Duodenal mucosa (tissue), 2 donors: Measurements from ENCODE around the gene RASAL1.
"Not testable (repeated sequence)": the region's sequence is repeated elsewhere in the genome, so short reads cannot be mapped to it uniquely, and the experiment has no call there.

Source experiments
- H3K27ac ChIP-seq: one replicate; pipeline ENCODE4 v1.7.0; 2013; ENCODE audit warnings: low read depth, low read length
- H3K27me3 ChIP-seq, 2 donors: one replicate each; pipeline ENCODE4 v1.7.0; 2013; ENCODE audit warnings: low read length in 2 of 2, control low read depth in 1 of 2; ENCODE audit not compliant: insufficient read depth in 2 of 2, control insufficient read depth in 1 of 2
- H3K36me3 ChIP-seq, 2 donors: one replicate each; pipeline ENCODE4 v1.7.0; 2013; ENCODE audit warnings: low read length in 2 of 2, control low read depth in 1 of 2; ENCODE audit not compliant: insufficient read depth in 2 of 2, control insufficient read depth in 1 of 2
- H3K4me1 ChIP-seq, 2 donors: one replicate each; pipeline ENCODE4 v1.7.0; 2013; ENCODE audit warnings: low read length in 2 of 2, control low read depth in 1 of 2; ENCODE audit not compliant: insufficient read depth in 2 of 2, control insufficient read depth in 1 of 2
- H3K4me3 ChIP-seq, 2 donors: one replicate each; pipeline ENCODE4 v1.7.0; 2013; ENCODE audit warnings: low read length in 2 of 2, low read depth in 1 of 2
- H3K9ac ChIP-seq, 2 donors: one replicate each; pipeline ENCODE4 v1.7.0; 2013; ENCODE audit warnings: low read length in 2 of 2, low read depth in 1 of 2
- H3K9me3 ChIP-seq, 2 donors: one replicate each; pipeline ENCODE4 v1.7.0; 2013; ENCODE audit warnings: low read length in 2 of 2, control low read depth in 1 of 2; ENCODE audit not compliant: control insufficient read depth in 1 of 2

Gene RASAL1

DNA sequence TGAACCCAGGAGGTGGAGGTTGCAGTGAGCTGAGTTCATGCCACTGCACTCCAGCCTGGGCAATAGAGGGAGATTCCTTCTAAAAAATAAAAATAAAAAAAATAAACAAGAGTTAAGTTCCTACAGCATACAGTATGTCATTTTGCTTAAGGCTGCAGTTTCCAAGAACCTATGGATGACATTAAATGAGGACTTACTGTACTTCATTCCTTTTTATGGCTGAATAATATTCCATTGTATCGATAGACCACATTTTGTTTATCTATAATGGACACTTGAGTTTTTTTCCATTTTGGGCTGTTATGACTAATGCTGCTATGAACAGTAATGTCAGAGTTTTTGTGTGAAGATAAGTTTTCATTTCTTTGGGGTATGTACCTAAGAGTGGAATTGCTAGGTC, 17.4 kb downstream of the RASAL1 start:
- Histone ChIP-seq H3K9ac (no peak overlapping the region), H3K4me1 (no peaks in the 10 kb centered on the region), H3K4me3 (no peak overlapping the region), H3K27ac (no peak overlapping the region), H3K27me3 (peaks cover 0 to 3% of the 10 kb centered on the region in 2 donors), H3K9me3 (peaks cover 0 to 2% of the 10 kb centered on the region in 2 donors), H3K36me3 (no peaks in the 10 kb centered on the region)

DNA sequence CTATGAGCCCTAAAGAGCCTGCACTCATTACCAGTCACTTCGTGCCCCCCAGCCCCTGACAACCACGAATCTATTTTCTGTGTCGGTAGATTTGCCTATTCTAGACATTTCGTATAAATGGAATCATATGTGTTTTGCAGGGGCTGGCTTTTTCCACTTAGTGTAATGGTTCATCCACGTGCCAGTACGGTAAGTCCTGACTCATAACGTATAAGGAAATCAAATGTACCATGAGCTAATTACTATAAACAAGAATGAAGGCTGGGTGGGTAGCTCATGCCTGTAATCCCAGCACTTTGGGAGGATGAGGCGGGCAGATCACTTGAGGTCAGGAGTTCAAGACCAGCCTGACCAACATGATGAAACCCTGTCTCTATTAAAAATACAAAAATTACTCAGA, 17.9 kb downstream of the RASAL1 start:
- H3K36me3 ChIP-seq, H3K9me3 ChIP-seq, H3K27me3 ChIP-seq, H3K4me1 ChIP-seq, H3K4me3 ChIP-seq, H3K27ac ChIP-seq, H3K9ac ChIP-seq: not testable (repeated sequence)

DNA sequence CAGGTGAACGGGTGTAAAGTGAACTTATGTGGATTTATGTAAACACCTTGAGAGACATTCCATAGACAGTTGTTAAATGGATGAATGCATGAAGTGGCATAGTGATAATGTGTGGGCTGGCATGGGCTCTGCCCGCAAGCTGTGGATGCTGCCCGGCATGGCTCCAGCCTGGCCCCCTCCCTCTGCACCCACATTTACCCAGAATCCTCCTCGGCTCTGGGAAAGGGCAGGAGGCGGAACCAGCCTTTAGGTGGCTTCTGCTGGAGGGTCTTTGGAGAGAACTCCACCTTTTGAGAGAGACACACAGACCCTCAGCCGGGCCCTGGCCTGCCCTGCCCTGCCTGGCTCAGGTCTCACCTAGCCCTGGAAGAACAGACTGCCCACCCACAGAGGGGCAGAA, 18.7 kb downstream of the RASAL1 start:
- peaks cover 0 to 3% of the 10 kb centered on the region in 2 donors for H3K27me3 ChIP-seq
- no peaks in the 10 kb centered on the region for H3K4me1 ChIP-seq
- no peaks in the 10 kb centered on the region for H3K36me3 ChIP-seq
- no peak overlapping the region for H3K9ac ChIP-seq
- no peaks in the 10 kb centered on the region for H3K9me3 ChIP-seq
- no peak overlapping the region for H3K4me3 ChIP-seq
- H3K27ac ChIP-seq, result no peak overlapping the region

DNA sequence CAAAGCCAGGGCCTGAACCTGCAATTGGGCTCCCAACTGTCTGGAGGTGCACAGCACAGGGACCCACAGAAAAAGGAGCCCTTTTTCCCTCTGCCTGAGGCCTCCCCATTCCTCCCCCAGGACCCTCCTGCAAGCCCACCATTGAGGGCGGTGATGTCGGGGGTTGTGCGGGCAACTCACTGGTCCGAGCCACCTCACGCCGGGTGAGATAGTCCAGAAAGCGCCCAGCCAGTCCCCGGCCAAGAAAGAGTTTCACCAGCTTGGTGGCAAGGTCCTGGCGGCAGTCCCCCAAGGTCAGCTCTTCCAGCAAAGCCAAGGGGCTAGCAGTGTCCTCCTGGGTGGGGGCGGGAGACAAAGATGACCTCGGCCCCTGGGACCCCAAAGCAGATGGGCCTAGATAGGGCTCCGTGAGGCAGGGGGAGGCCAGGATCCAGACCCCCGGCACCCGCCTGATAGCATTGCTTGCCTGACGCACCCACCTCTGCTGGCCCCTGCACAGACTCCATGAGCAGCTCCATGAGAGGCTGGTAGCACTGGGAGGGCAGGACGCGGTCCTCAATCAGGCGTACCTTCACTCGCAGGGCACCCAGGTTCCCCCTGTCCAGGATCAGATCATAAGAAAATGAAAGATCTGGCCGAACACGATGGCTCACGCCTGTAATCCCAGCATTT, 20.0 kb downstream of the RASAL1 start:
- Histone ChIP-seq H3K9me3 (no peaks in the 10 kb centered on the region), H3K4me3 (no peak overlapping the region), H3K9ac (no peak overlapping the region), H3K27me3 (peaks cover 0 to 2% of the 10 kb centered on the region in 2 donors), H3K27ac (no peak overlapping the region), H3K36me3 (no peaks in the 10 kb centered on the region), H3K4me1 (no peaks in the 10 kb centered on the region)

DNA sequence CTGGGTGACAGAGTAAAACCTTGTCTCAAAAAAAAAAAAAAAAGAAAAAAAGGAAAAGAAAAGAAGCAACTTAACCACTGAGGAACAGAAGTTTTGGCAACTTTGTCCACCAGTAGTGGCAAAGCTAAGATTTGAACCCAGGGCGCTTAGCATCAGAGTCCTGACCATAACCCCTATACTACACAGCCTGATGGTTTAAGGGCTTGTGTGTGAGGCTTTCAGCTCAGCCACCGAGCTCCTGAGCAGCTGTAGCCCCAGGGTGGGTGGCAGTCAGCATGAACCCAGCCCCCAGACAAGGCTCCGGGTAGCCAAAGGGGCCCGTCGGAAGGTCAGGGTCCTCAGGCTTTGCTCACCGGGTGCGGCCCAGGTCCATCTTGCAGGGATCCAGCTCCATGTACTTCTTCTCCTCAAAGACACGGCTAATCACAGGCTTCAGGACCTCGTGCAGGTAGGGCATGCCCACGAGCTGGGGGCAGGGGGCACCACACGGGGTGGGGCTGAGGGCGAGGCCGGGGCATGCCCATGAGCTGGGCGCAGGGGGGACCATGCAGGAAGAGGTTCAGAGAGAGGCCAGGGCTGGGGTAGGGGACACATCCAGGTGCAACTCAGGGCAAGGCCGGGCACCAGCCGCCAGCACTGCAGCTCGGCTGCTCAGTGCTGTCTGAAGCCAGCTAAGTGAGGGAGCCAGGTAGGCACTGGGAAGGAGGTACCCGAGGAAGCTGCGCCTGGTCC, 20.9 kb downstream of the RASAL1 start:
- Histone ChIP-seq H3K4me3 (no peak overlapping the region), H3K27ac (no peak overlapping the region), H3K27me3 (no peaks in the 10 kb centered on the region), H3K9me3 (no peaks in the 10 kb centered on the region), H3K4me1 (no peaks in the 10 kb centered on the region), H3K9ac (no peak overlapping the region), H3K36me3 (no peaks in the 10 kb centered on the region)

DNA sequence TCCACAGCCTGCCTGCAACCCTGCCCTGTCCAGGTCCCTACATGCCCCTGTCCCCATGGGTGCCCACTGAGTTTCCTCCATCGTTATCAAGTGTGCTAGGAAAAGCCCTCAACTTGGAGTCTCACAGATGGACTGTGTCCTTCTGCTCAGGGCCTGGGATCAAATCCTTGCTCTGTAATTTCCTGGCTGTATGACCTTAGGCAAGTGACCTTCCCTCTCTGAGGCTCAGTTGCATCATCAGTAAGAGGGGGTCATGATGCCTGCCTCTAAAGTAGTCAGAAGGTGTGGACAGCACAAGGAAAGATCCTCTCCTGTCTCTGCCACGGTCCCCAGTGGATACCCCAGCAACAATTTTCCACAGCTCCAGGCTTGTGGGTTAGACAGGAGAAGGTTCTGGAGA, 22.2 kb downstream of the RASAL1 start:
- Histone ChIP-seq H3K4me3 (no peak overlapping the region), H3K27ac (no peak overlapping the region), H3K9me3 (no peaks in the 10 kb centered on the region), H3K4me1 (no peaks in the 10 kb centered on the region), H3K27me3 (no peaks in the 10 kb centered on the region), H3K9ac (no peak overlapping the region), H3K36me3 (no peaks in the 10 kb centered on the region)

DNA sequence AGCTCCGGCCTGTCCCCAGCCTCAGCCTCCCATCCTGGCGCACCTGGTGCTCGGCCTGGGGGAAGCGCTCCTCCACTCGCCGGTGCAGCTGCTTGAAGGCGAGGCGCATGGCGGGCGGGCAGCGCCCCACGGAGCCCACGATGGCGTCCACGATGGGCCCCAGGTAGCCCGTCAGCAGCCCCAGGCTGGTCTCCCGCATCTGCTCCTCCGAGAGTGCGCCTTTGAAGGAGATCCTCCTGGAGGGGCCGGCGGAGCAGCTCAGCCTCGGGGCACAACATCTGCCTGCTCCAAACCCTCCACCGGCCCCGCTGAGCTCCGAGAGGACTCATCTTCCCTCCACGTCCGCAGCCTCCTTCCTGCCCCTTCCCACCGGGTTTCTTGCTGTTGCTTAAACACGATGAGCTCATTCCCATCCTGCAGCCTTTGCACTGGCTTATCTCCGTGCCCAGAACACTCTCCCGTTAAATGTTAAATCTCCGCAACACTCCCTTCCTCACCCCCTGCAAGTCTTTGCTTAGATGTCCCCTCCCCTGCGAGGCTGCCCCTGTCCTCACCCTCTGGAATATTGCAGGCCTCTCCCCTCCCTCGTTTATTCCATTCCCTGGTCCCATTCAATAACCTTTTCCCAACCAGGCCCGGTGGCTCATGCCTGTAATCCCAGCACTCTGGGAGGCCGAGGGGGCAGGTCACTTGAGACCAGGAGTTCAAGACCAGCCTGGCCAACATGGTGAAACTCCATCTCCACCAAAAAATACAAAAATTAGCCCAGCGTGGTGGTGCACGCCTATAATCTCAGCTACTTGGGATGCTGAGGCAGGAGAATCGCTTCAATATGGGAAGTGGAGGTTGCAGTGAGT, 23.3 kb downstream of the RASAL1 start:
- Histone ChIP-seq H3K9ac (no peak overlapping the region), H3K27me3 (no peaks in the 10 kb centered on the region), H3K4me3 (no peak overlapping the region), H3K4me1 (no peaks in the 10 kb centered on the region), H3K27ac (no peak overlapping the region), H3K36me3 (no peaks in the 10 kb centered on the region), H3K9me3 (no peaks in the 10 kb centered on the region)

DNA sequence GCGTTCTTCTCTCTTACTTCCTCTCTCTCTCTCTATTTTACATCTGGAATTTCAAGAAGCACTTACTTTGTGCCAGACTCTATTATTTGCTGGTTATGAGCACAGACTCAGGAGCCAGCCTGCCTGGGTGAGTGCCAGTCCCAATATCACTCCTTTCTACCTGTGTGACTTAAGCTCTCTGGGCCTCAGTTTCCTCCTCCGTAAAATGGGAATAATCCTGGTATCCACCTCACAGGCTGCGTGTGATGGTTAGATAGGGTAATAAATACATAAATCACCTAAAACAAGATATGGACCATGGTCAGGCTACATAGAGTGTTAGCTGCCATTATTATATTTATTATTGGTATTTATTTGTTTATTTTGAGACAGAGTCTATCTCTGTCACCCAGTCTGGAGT, 24.3 kb downstream of the RASAL1 start:
- Histone ChIP-seq H3K4me3 (no peak overlapping the region), H3K4me1 (no peaks in the 10 kb centered on the region), H3K27ac (no peak overlapping the region), H3K9me3 (no peaks in the 10 kb centered on the region), H3K9ac (no peak overlapping the region), H3K36me3 (no peaks in the 10 kb centered on the region), H3K27me3 (no peaks in the 10 kb centered on the region)

DNA sequence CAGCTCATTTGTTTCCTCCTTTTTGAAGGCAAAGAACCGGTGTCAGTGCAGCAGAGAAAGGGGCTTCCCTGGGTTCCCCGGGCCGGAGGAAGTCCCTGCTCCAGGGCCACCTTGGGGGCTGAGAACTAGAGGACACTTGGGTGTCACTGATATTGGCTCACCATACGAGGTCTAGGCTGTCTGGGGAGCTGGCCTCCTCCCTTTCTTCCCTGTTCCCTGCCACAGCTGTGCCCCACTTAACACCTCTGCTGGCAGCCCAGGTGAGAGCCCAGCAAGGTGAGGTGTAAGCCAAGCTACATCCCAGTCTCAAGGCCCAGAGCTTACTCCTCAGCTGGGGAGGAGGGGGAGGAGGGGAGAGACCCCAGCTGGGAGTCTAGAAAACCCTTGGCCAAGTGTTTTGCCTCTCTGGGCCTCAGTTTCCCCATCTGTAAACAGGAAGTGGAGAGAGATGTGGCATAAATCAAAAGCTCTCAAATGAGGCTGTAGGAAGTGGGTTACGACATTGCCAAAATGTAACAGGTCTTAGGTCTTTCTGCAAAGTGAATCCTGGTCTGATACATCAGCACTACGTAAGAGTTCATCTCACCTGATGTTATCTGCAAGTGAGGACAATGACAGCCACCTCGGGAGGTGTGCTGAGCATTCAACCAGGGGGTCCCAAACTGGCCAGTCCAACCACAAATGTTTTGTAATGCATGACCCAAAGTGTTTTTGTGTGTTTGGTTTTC, 25.5 kb downstream of the RASAL1 start:
- no peak overlapping the region for H3K4me3 ChIP-seq
- no peak overlapping the region for H3K27ac ChIP-seq
- H3K36me3 ChIP-seq, result no peaks in the 10 kb centered on the region
- H3K27me3 ChIP-seq, result no peaks in the 10 kb centered on the region
- no peaks in the 10 kb centered on the region for H3K9me3 ChIP-seq
- no peak overlapping the region for H3K9ac ChIP-seq
- H3K4me1 ChIP-seq, result no peaks in the 10 kb centered on the region
